PC-3 (cell line): ENCODE results near the gene LAMTOR3.

Experiments
- CTCF ChIP-seq: fragments of 300-600 bp; sonication (generic); conservative IDR thresholded peaks from 2 replicates; pipeline ENCODE4 v1.5.1; 2017; ENCODE audit warnings: antibody characterized with exemption, low read depth, mild to moderate bottlenecking, low read length
- EZH2phosphoT487 ChIP-seq: fragments of 300-600 bp; sonication (generic); IDR thresholded peaks from 2 replicates; pipeline ENCODE4 v1.6.1; 2018; ENCODE audit warnings: mild to moderate bottlenecking, antibody characterized with exemption, low read length, borderline replicate concordance

DNA sequence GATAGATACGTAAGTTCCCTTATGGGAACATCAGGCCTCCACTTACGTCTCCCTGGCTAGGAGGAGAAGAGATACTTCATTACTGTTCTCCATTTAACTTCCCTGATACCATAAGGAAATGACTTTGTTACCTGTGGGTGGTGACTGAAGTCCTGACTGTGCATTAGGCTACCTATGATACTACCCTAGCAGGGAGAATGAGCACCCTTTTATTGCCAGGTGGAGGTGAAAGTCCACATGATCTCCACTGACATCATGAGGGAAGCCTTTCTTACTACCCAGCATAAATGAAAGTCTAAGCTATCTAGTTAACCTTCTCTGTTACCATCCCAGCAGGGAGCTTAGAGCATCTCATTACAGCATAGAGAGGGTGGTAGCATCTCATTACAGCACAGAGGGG is 24.4 kb upstream of the LAMTOR3 start:
- TF ChIP-seq CTCF (no peak), EZH2phosphoT487 (no peak)
